Mucosa of descending colon (tissue), 3 donors: Measurements from ENCODE around the gene UNC5B. TPM values are rescaled to one million over a fixed set of nuclear protein-coding genes. Genes with fewer than 3 reads are reported as not detected.
A peak's percentile ranks its signal among the peaks of the same experiment; 100 is the strongest.

Experiments
- ATAC-seq: fragments of 200-7000 bp; cut with Tn5 transposase; one replicate; pipeline ENCODE4 v1.9.1; 2020; ENCODE audit warnings: mild to moderate bottlenecking, moderate library complexity
- DNase-seq, 3 donors: peaks; one replicate each; pipeline ENCODE4 v3.0.0-alpha.2; 2020
- H3K36me3 ChIP-seq: fragments of 200-600 bp; one replicate; pipeline ENCODE4 v1.8.0; 2021; ENCODE audit warnings: low read depth, mild to moderate bottlenecking
- H3K4me1 ChIP-seq: fragments of 200-600 bp; one replicate; pipeline ENCODE4 v1.8.0; 2021; ENCODE audit warnings: low read depth, mild to moderate bottlenecking
- H3K4me3 ChIP-seq: fragments of 200-600 bp; one replicate; pipeline ENCODE4 v1.8.0; 2021; ENCODE audit warnings: mild to moderate bottlenecking
- H3K9me3 ChIP-seq: fragments of 200-600 bp; one replicate; pipeline ENCODE4 v1.8.0; 2021; ENCODE audit warnings: mild to moderate bottlenecking
- intact Hi-C, 2 donors: fragments of 100-400 bp; cut with DNase I in 1 of 2; cut with micrococcal nuclease in 1 of 2; formaldehyde crosslinking; loops; one replicate each; pipeline versions ENCODE4 v1.11.0 to v1.11.1; 2022; cut with DNase I, micrococcal nuclease
- total RNA-seq, 3 donors: library from RNA; stranded (reverse); fragmentation: NEBNext Ultra II Directional in 2 of 3; extraction: Animal tissue kit (Norgen Biotek cat#: 25700) in 2 of 3; gene quantifications; one replicate each; pipeline versions ENCODE4 v1.2.1 to v1.2.4, GENCODE V29; 2021 to 2023
- TF ChIP-seq, protein P1 (sequence below): fragments of 200-600 bp; IDR thresholded peaks from one replicate; pipeline ENCODE4 v1.8.0; 2022; ENCODE audit warnings: antibody characterized with exemption, mild to moderate bottlenecking
- donor health status: DM: no; HTN: no; CAD: no; lungs with moderate emphysema.
- donor health status: DM: no; HTN: no; CAD: no.
- donor health status: DM: no; HTN: yes; CAD: no.

Gene UNC5B
- total RNA-seq, 3 donors from 2014 or later, result 11.0 to 17.4 (median 11.4) TPM

DNA sequence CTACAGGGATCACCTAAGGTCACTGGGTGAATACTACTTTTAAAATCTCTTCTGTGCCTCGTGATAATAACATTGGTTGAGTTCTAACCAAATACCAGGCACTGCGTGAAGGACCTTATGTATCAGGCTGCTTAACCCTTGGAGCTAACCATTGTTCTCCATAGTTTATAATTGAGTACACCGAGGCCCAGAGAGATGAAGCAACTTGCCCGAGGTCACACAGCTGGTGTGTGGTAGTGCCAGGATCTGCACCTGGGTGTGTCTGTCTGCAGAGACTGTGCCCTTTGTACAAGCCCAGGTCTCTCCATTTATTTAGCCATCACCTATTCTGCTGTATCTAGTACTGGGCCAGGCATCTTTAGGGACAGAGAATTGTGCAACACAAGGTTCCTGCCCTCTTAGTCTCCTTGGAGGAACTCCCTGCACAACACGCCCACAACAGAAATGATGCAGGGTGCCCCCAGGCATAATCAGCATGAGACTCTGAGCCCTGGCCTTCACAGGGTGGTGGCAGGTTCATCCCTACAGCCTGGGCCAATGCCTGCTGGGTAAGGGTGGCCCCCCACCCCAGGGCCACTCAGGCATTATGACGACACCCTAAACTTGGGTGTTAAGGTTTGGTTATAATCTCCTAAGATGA is 31.5 kb downstream of the UNC5B start:
- Histone ChIP-seq H3K9me3 (no peaks in the 10 kb centered on the region), H3K4me1 (peaks cover 57% of the 10 kb centered on the region), H3K36me3 (no peaks in the 10 kb centered on the region), H3K4me3 (no peak overlapping the region)
- DNase-seq (peak in 2 of 3 donors; percentile 44 to 58), ATAC-seq (peak; percentile 49)
- TF ChIP-seq, protein P1, sequence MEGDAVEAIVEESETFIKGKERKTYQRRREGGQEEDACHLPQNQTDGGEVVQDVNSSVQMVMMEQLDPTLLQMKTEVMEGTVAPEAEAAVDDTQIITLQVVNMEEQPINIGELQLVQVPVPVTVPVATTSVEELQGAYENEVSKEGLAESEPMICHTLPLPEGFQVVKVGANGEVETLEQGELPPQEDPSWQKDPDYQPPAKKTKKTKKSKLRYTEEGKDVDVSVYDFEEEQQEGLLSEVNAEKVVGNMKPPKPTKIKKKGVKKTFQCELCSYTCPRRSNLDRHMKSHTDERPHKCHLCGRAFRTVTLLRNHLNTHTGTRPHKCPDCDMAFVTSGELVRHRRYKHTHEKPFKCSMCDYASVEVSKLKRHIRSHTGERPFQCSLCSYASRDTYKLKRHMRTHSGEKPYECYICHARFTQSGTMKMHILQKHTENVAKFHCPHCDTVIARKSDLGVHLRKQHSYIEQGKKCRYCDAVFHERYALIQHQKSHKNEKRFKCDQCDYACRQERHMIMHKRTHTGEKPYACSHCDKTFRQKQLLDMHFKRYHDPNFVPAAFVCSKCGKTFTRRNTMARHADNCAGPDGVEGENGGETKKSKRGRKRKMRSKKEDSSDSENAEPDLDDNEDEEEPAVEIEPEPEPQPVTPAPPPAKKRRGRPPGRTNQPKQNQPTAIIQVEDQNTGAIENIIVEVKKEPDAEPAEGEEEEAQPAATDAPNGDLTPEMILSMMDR, result no peak
- intact Hi-C loops, result no loop called here

GRCh38 chr10:71244431-71245419 is 32.4 kb downstream of the UNC5B start:
- intact Hi-C loops, result no loop called here
- ATAC-seq (peak; percentile 27), DNase-seq (peak; percentile 66 to 80 (median 67))
- TF ChIP-seq, protein P1, result no peak
- Histone ChIP-seq H3K9me3 (no peaks in the 10 kb centered on the region), H3K4me3 (no peak overlapping the region), H3K4me1 (peaks cover 61% of the 10 kb centered on the region), H3K36me3 (no peaks in the 10 kb centered on the region)

DNA sequence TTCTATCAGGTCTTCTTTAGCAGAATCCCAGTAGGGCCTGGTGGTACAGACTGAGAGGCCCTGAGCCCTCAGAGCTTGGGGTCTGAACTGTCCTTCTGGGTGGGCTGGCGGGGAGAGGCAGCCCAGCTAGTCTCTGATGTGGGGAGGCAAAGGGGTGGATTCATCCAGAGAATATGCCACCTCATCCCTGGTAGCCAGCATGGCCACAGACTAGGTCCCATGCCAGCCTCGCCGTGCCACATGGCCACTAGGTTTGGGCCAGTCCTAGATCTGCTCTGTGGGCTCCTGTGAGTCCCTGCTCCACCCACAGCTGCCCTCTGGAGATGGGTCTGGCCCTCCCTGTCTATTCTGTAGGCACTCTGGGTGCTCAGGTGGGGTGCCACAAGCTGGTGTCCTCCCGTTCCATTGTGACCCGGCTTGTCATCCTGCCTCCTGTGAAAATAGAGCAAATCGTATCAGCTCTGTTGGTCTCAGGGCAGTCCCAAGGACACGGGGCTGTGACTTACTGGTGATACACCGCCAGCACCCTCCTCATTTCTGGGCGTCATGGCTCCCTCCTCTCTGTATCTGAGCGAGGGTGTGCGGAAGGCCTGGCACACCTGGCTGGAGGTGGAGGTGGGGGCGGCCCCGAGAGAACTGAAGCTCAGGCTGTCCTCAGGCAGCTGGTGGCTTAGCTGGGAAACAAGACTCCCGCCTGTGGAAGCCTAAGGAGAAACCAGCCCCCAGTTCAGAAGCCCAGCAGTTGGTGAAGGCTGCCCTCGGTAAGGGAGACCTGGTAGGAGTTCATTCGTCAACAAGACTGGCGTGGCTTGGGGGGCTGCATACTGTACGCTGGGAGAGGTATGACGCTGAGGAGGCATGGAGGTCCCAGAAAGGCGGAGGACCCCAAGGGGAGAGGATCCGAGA is 33.3 kb downstream of the UNC5B start:
- intact Hi-C loops, result no loop called here
- TF ChIP-seq, protein P1, result no peak
- Histone ChIP-seq H3K4me1 (peaks cover 61% of the 10 kb centered on the region), H3K36me3 (no peaks in the 10 kb centered on the region), H3K4me3 (no peak overlapping the region), H3K9me3 (no peaks in the 10 kb centered on the region)
- ATAC-seq (no peak), DNase-seq (peak in 2 of 3 donors; percentile 49)

GRCh38 chr10:71246591-71247413 is 34.4 kb downstream of the UNC5B start:
- Histone ChIP-seq H3K4me3 (no peak overlapping the region), H3K4me1 (peaks cover 67% of the 10 kb centered on the region), H3K9me3 (no peaks in the 10 kb centered on the region), H3K36me3 (no peaks in the 10 kb centered on the region)
- TF ChIP-seq, protein P1, result no peak
- intact Hi-C loops, result no loop called here
- DNase-seq (peak; percentile 87 to 91 (median 88)), ATAC-seq (peak; percentile 84)
